ENCODE data around the gene FAM20A.
A peak's percentile ranks its signal among the peaks of the same experiment; 100 is the strongest.

FAM20A gene

GRCh38 chr17:68600931-68601564 lies at the start of gene FAM20A:
FAM20A (minus strand) TSS chr17:68601367; CDS start chr17:68600666, 701 bp downstream.
- peak in 1 of 2 experiments; percentile 3 for DNase-seq (ENCODE audit: low read depth in 2 of 2)

GRCh38 chr17:68649324-68649723 lies 48.2 kb upstream of the FAM20A start:
- DNase-seq (ENCODE audit: low read depth in 2 of 2): no peak

- DNase-seq (ENCODE audit: low read depth in 2 of 2): no peak
Observed at GRCh38 chr17:68646626-68647526, 45.7 kb upstream of the FAM20A start.

GRCh38 chr17:68642118-68642412 lies 40.9 kb upstream of the FAM20A start:
- no peak for DNase-seq (ENCODE audit: low read depth in 2 of 2)

- DNase-seq (ENCODE audit: low read depth in 2 of 2): no peak
Observed at GRCh38 chr17:68641276-68642117, 40.3 kb upstream of the FAM20A start.

GRCh38 chr17:68640242-68640989 lies 39.2 kb upstream of the FAM20A start:
- DNase-seq (ENCODE audit: low read depth in 2 of 2): no peak

GRCh38 chr17:68634345-68634876 lies 33.2 kb upstream of the FAM20A start:
- DNase-seq (ENCODE audit: low read depth in 2 of 2): no peak

GRCh38 chr17:68628576-68628957 lies 27.4 kb upstream of the FAM20A start:
- DNase-seq (ENCODE audit: low read depth in 2 of 2): no peak

GRCh38 chr17:68627956-68628575 lies 26.9 kb upstream of the FAM20A start:
- DNase-seq (ENCODE audit: low read depth in 2 of 2): no peak

- DNase-seq (ENCODE audit: low read depth in 2 of 2): no peak
Observed at GRCh38 chr17:68624381-68624780, 23.2 kb upstream of the FAM20A start.

- no peak for DNase-seq (ENCODE audit: low read depth in 2 of 2)
Observed at GRCh38 chr17:68623811-68624210, 22.6 kb upstream of the FAM20A start.

- no peak for DNase-seq (ENCODE audit: low read depth in 2 of 2)
Observed at GRCh38 chr17:68622423-68622822, 21.3 kb upstream of the FAM20A start.

GRCh38 chr17:68621065-68621464 lies 19.9 kb upstream of the FAM20A start:
- no peak for DNase-seq (ENCODE audit: low read depth in 2 of 2)

- DNase-seq (ENCODE audit: low read depth in 2 of 2): no peak
Observed at GRCh38 chr17:68616334-68616733, 15.2 kb upstream of the FAM20A start.

- DNase-seq (ENCODE audit: low read depth in 2 of 2): no peak
Observed at GRCh38 chr17:68614718-68615117, 13.6 kb upstream of the FAM20A start.

GRCh38 chr17:68613739-68614298 lies 12.7 kb upstream of the FAM20A start:
- peak in 1 of 2 experiments; percentile 4 for DNase-seq (ENCODE audit: low read depth in 2 of 2)

GRCh38 chr17:68612923-68613292 lies 11.7 kb upstream of the FAM20A start:
- no peak for DNase-seq (ENCODE audit: low read depth in 2 of 2)

- DNase-seq (ENCODE audit: low read depth in 2 of 2): no peak
Observed at GRCh38 chr17:68612209-68612922, 11.2 kb upstream of the FAM20A start.

- DNase-seq (ENCODE audit: low read depth in 2 of 2): no peak
Observed at GRCh38 chr17:68611353-68612208, 10.4 kb upstream of the FAM20A start.
